CD14-positive monocyte (primary cell): ENCODE measurements around the gene PRC1. TPM values are rescaled to one million over a fixed set of nuclear protein-coding genes. Genes with fewer than 3 reads are reported as not detected.

Source experiments
- DNase-seq, 3 donors: peaks; one replicate each; pipeline ENCODE4 v3.0.0-alpha.2; 2011 to 2022
- H2AFZ ChIP-seq: 2 replicates; pipeline ENCODE4 v1.6.0; 2012; ENCODE audit warnings: mild to moderate bottlenecking, low read depth, low read length, inconsistent platforms; ENCODE audit not compliant: insufficient read depth, poor library complexity, severe bottlenecking
- H3K27ac ChIP-seq, 2 donors: 1 replicate in 1 of 2; 2 replicates in 1 of 2; pipeline ENCODE4 v1.5.1; 2012 to 2013; ENCODE audit warnings: low read length in 2 of 2, control low read depth in 1 of 2, inconsistent platforms in 1 of 2, low read depth in 1 of 2, mild to moderate bottlenecking in 1 of 2
- H3K27me3 ChIP-seq, 2 donors: one replicate each; pipeline versions ENCODE4 v1.6.0 to v1.6.1; 2011 to 2013; ENCODE audit warnings: low read length in 2 of 2; ENCODE audit not compliant: control insufficient read depth in 2 of 2, insufficient read depth in 2 of 2
- H3K36me3 ChIP-seq, 2 donors: replicated peaks in 1 of 2; 1 replicate in 1 of 2; 2 replicates in 1 of 2; pipeline versions ENCODE4 v1.5.1 to v1.6.1; 2012 to 2013; ENCODE audit warnings: low read length in 2 of 2, control low read depth in 1 of 2, inconsistent platforms in 1 of 2, mild to moderate bottlenecking in 1 of 2; ENCODE audit not compliant: insufficient read depth in 2 of 2, control insufficient read depth in 1 of 2
- H3K4me1 ChIP-seq, 2 donors: 1 replicate in 1 of 2; 2 replicates in 1 of 2; pipeline versions ENCODE4 v1.5.1 to v1.6.1; 2012 to 2013; ENCODE audit warnings: low read length in 2 of 2, control low read depth in 1 of 2, inconsistent platforms in 1 of 2, mild to moderate bottlenecking in 1 of 2, moderate library complexity in 1 of 2; ENCODE audit not compliant: insufficient read depth in 2 of 2, control insufficient read depth in 1 of 2
- H3K4me2 ChIP-seq: replicated peaks from 2 replicates; pipeline ENCODE3; 2012; ENCODE audit warnings: low read length, moderate library complexity, mild to moderate bottlenecking; ENCODE audit not compliant: poor library complexity, severe bottlenecking; ENCODE audit errors: extremely low read depth
- H3K4me3 ChIP-seq, 3 experiments: fragments of 200-600 bp in 1 of 3; sonication (generic) in 1 of 3; replicated peaks in 1 of 3; 1 replicate in 2 of 3; 2 replicates in 1 of 3; pipeline ENCODE4 v1.5.1; 2011 to 2013; ENCODE audit warnings: low read length in 3 of 3, mild to moderate bottlenecking in 3 of 3, control low read depth in 2 of 3, low read depth in 2 of 3, inconsistent platforms in 1 of 3, moderate library complexity in 1 of 3
- H3K79me2 ChIP-seq: 2 replicates; pipeline ENCODE4 v1.6.0; 2012; ENCODE audit warnings: mild to moderate bottlenecking, control low read depth, inconsistent platforms, low read length, moderate library complexity; ENCODE audit not compliant: insufficient read depth
- H3K9ac ChIP-seq: 2 replicates; pipeline ENCODE4 v1.6.0; 2017; ENCODE audit warnings: low read length, mild to moderate bottlenecking; ENCODE audit not compliant: insufficient read depth, poor library complexity, severe bottlenecking
- H3K9me3 ChIP-seq, 2 donors: replicated peaks in 1 of 2; 1 replicate in 1 of 2; 2 replicates in 1 of 2; pipeline versions ENCODE4 v1.5.1 to v1.6.1; 2012 to 2013; ENCODE audit warnings: low read length in 2 of 2, control low read depth in 1 of 2; ENCODE audit not compliant: control insufficient read depth in 1 of 2, insufficient read depth in 1 of 2
- H4K20me1 ChIP-seq: 2 replicates; pipeline ENCODE4 v1.6.0; 2012; ENCODE audit warnings: mild to moderate bottlenecking, low read length, control low read depth, moderate library complexity; ENCODE audit not compliant: insufficient read depth
- H3K27ac Mint-ChIP-seq, 7 donors: one replicate each; pipeline ENCODE4 v1.8.0; 2020; ENCODE audit warnings: mild to moderate bottlenecking in 7 of 7, mixed read lengths in 7 of 7, moderate library complexity in 6 of 7, inconsistent platforms in 2 of 7
- H3K27me3 Mint-ChIP-seq, 3 donors: one replicate each; pipeline ENCODE4 v1.8.0; 2021 to 2022; ENCODE audit warnings: low read depth in 3 of 3, mild to moderate bottlenecking in 3 of 3, mixed read lengths in 3 of 3, moderate library complexity in 3 of 3, inconsistent platforms in 1 of 3
- H3K36me3 Mint-ChIP-seq, 2 donors: one replicate each; pipeline ENCODE4 v1.8.0; 2020; ENCODE audit warnings: mixed read lengths in 2 of 2, inconsistent platforms in 1 of 2, mild to moderate bottlenecking in 1 of 2
- H3K4me1 Mint-ChIP-seq: one replicate; pipeline ENCODE4 v1.8.0; 2020; ENCODE audit warnings: mild to moderate bottlenecking, mixed read lengths
- H3K4me3 Mint-ChIP-seq, 2 donors: one replicate each; pipeline ENCODE4 v1.8.0; 2020; ENCODE audit warnings: mild to moderate bottlenecking in 2 of 2, mixed read lengths in 2 of 2, moderate library complexity in 1 of 2
- H3K9me3 Mint-ChIP-seq, 7 donors: one replicate each; pipeline ENCODE4 v1.8.0; 2020 to 2022; ENCODE audit warnings: mixed read lengths in 7 of 7, mild to moderate bottlenecking in 6 of 7, moderate library complexity in 6 of 7, inconsistent platforms in 2 of 7
- WGBS: methylation state at CpG from one replicate; pipeline ENCODE4 v1.1.5; 2013; ENCODE audit warnings: missing lambda C conversion rate; ENCODE audit not compliant: insufficient coverage; 5-methylcytosine and 5-hydroxymethylcytosine counted together
- intact Hi-C, 2 donors: fragments of 100-400 bp; cut with micrococcal nuclease; formaldehyde crosslinking; loops; one replicate each; pipeline versions ENCODE4 v1.15.0 to v1.15.1; 2023
- polyA plus RNA-seq, 3 donors: library from polyadenylated mRNA; depleted of rRNA in 1 of 3; unstranded in 2 of 3; stranded (reverse) in 1 of 3; fragments of 300-500 nt in 2 of 3; fragments of >200 nt in 1 of 3; fragmentation: Illumina TruSeq in 2 of 3; gene quantifications; 1 replicate in 2 of 3; 2 replicates in 1 of 3; pipeline ENCODE4 v1.2.3, GENCODE V29; 2012 to 2021
- TF ChIP-seq, protein P1 (sequence below): fragments of 200-600 bp; IDR thresholded peaks from one replicate; pipeline ENCODE4 v1.8.0; 2022; ENCODE audit warnings: antibody characterized with exemption, mild to moderate bottlenecking

The PRC1 gene
- polyA plus RNA-seq, 3 donors = 1.6 to 6.9 (median 2.0) TPM

DNA sequence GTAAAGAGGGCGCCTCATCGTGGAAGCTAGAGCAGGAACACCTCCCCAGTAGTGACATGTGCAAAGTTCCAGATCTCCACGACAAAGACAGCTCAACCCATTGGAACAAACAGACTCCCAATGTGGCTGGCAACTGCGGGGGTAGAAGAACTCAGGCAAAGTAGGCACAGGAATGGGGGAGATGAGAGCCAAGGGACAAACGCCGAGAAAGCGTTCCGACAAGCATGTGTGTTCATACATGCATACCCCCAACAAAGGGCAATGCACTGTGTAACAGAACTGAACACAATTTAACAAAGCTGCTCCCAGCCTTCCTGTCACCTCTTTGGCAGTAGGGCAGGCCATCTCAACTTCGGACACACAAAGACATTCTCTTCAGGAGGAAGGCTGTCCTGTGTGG, 28.1 kb downstream of the PRC1 start:
- no peak overlapping the region for H3K4me3 Mint-ChIP-seq
- intact Hi-C loops = no loop called here
- no peak overlapping the region for H3K4me2 ChIP-seq
- no peak overlapping the region for H3K27ac ChIP-seq
- no peak overlapping the region for H3K9ac ChIP-seq
- H2AFZ ChIP-seq = no peak overlapping the region
- no peak for DNase-seq
- H3K27me3 ChIP-seq = no peaks in the 10 kb centered on the region
- peaks cover 56 to 98% of the 10 kb centered on the region in 2 donors for H3K36me3 ChIP-seq
- no peaks in the 10 kb centered on the region for H4K20me1 ChIP-seq
- H3K4me1 Mint-ChIP-seq = no peaks in the 10 kb centered on the region
- no peaks in the 10 kb centered on the region for H3K4me1 ChIP-seq
- peaks cover 77 to 88% of the 10 kb centered on the region in 2 donors for H3K36me3 Mint-ChIP-seq
- H3K27ac Mint-ChIP-seq = peak overlapping the region in 1 of 7 donors; percentile 55
- no peaks in the 10 kb centered on the region for H3K9me3 Mint-ChIP-seq
- TF ChIP-seq, protein P1, sequence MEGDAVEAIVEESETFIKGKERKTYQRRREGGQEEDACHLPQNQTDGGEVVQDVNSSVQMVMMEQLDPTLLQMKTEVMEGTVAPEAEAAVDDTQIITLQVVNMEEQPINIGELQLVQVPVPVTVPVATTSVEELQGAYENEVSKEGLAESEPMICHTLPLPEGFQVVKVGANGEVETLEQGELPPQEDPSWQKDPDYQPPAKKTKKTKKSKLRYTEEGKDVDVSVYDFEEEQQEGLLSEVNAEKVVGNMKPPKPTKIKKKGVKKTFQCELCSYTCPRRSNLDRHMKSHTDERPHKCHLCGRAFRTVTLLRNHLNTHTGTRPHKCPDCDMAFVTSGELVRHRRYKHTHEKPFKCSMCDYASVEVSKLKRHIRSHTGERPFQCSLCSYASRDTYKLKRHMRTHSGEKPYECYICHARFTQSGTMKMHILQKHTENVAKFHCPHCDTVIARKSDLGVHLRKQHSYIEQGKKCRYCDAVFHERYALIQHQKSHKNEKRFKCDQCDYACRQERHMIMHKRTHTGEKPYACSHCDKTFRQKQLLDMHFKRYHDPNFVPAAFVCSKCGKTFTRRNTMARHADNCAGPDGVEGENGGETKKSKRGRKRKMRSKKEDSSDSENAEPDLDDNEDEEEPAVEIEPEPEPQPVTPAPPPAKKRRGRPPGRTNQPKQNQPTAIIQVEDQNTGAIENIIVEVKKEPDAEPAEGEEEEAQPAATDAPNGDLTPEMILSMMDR = no peak
- no peak overlapping the region for H3K4me3 ChIP-seq
- no peaks in the 10 kb centered on the region for H3K27me3 Mint-ChIP-seq
- WGBS = no CpG with 5 or more reads among the region's 9 CpGs
- no peaks in the 10 kb centered on the region for H3K9me3 ChIP-seq
- no peaks in the 10 kb centered on the region for H3K79me2 ChIP-seq

DNA sequence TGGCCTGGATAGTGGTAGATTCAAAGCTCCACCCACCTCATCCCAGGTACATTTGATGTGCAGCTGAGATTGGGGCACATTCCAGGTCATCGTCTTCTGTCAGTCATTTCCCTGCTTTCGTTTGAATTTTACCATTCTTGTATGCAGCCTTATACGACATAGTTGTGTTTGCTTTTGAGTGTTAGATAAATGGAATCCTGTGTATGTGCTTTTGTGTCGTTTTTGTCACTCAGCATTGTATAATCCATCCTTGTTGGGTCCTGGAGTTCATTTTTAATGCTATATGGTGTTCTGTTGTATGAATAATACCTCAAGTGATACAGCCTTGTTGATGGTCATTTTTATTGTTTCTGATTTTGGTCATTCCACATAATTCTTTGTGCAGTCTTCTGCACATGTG, 32.3 kb downstream of the PRC1 start:
- Histone ChIP-seq H3K36me3 (peaks cover 41 to 74% of the 10 kb centered on the region in 2 donors), H3K4me2 (no peak overlapping the region), H3K4me3 (no peak overlapping the region), H3K79me2 (peaks cover 11% of the 10 kb centered on the region), H2AFZ (no peak overlapping the region), H3K9me3 (no peaks in the 10 kb centered on the region), H4K20me1 (no peaks in the 10 kb centered on the region), H3K9ac (no peak overlapping the region), H3K4me1 (peaks cover 0 to 4% of the 10 kb centered on the region in 2 donors), H3K27me3 (no peaks in the 10 kb centered on the region), H3K27ac (no peak overlapping the region)
- TF ChIP-seq, protein P1 = no peak
- H3K36me3 Mint-ChIP-seq = peaks cover 60 to 76% of the 10 kb centered on the region in 2 donors
- 100% methylated on average over 1 of the region's 4 CpGs for WGBS
- no peaks in the 10 kb centered on the region for H3K27me3 Mint-ChIP-seq
- no peak for DNase-seq
- intact Hi-C loops = no loop called here
- no peak overlapping the region for H3K27ac Mint-ChIP-seq
- H3K4me3 Mint-ChIP-seq = no peak overlapping the region
- peaks cover 5% of the 10 kb centered on the region for H3K4me1 Mint-ChIP-seq
- H3K9me3 Mint-ChIP-seq = no peaks in the 10 kb centered on the region
